Activated T-cell treated with anti-CD3 and anti-CD28 coated beads for 4 hours (primary cell): ENCODE results near the gene ERN2.
"Not testable (repeated sequence)": the region's sequence is repeated elsewhere in the genome, so short reads cannot be mapped to it uniquely, and the experiment has no call there.

Source experiments
- DNase-seq: peaks from one replicate; pipeline ENCODE4 v3.0.0-alpha.2; 2020

Gene ERN2

DNA sequence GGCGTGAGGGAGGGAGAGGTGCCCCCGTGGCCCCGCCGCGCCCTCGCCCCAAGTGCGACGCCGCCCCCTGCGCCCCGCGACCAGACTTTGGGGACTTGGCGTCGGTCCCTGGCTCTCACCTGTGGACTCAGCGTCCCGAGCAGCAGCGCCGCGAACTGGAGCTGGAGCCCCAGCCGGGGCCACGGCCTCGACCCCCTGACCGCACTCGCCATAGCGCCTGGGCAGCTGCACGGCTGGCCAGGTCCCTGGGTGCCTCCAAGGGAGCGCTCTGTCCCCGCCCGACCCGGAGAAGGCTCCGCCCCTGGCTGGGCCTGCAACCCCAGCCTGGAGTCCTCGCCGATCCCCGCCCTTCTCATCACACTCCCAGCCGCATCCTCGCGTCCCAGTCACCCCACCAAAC is at the start of gene ERN2:
Gene ERN2, minus strand, starts transcription at position 247 of the 400 bp plus-strand sequence. Its CDS starts 35 bp downstream, at position 212.
- DNase-seq = no peak

DNA sequence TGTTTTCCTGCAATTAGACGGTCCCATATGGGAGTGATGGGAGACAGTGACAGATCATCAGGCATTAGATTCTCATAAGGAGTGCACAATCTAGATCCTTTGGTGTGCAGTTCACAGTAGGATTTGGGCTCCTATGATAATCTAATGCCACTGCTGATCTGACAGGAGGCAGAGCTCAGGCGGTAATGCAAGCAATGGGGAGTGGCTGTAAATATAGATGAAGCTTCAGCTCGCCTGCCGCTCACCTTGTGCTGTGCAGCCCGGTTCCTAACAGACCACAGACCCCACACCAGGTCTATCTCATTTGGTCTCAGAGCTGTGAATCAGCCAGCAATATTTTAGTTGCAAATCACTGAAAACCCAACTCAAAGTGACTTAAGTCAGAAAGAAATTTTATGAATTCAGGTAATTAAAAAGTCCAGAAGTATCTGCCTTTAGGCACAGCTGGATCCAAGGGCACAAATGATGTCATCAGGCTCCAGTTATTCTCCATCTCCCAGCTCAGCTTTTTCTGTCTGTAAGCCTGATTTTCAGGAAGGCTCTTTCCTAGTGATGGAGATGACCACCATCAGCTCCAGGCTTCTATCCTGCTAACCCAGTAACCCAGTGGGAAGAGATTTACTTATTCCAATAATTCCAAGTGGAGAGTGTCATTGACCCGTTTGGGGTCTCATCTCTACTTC is 45.1 kb upstream of the ERN2 start:
- DNase-seq = no peak

DNA sequence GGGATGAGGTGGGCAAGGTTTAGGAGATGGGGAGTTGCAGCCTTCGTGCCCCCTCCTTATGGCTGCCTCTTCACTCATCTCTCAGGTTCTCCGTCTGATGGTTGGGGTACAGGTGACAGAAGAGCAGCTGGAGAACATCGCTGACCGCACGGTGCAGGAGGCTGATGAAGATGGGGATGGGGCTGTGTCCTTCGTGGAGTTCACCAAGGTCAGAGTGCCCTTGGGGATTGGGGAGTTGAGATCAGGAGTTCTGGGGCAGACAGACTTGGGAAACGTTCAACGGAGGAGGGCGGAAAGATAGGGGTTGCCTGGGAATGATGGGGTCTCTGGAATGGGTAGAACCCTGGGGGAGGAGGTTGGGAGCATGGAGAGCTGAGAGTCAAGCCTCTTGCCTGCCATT is 44.1 kb upstream of the ERN2 start:
- no peak for DNase-seq

DNA sequence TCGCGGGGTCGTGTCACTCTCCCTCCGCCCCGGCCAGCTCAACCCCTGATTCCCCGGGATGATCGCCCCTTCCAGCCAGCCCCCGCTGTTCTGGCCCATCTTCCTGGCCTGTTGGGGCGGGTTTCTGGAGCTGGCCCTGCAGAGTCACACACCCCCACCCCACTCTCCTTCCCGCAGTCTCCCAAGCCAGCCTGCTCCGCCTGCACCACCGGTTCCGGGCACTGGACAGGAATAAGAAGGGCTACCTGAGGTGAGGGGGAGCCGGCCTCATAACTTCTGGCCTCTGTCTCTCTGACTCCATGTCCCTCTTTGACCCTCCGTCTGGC is 42.4 kb upstream of the ERN2 start:
- DNase-seq = no peak

GRCh38 chr16:23754594-23755483 is 41.8 kb upstream of the ERN2 start, which contains the start of gene CHP2:
CHP2 (plus strand) TSS chr16:23755026; CDS start chr16:23755050, 24 bp downstream.
- no peak for DNase-seq

DNA sequence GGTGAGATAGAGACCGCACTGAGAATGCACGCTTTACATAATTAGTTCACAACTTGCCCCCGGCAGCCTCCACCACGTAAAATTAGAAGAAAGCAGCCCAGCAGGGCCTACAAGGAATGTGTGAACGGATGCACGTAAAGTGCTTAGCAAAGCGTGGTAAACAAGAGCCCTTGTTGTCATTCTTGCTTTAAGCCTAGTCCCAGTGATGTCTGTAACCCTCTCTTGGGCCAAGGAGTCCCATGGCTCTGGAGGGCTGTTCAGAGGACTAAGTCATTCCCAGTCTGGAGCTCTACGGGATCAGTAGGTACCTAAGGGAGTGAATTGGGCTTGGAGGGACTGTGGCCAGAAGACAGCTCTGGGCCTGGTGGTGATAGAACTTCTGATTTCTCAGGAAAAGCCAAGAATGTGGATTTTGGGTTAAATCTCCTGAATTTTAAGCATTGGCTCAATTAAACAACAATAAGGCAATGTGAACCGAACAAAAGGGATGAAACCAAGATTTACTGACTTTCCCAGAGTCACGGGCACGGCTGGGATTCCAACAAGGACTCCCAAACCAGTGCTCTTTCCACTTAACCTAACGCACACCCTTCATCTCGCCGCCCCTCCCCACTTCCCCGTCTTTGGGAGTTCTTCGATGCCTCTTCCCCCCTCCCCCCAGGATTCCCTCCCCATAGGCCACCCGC is 41.0 kb upstream of the ERN2 start:
- DNase-seq = no peak

DNA sequence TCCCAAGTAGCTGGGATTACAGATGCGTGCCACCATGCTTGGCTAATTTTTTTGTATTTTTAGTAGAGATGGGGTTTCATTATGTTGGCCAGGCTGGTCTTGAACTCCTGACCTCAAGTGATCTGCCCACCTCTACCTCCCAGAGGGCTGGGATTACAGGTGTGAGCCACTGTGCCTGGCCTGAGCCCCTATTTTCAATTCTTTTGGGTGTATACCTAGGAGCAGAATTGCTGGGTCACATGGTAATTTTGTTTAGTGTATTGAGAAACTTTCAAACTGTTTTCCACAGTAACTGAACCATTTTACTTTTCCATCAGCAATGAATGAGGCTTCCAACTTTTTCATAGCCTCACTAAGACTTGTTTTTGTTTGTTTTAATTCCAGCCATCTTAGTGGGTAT is 38.0 kb upstream of the ERN2 start:
- DNase-seq = not testable (repeated sequence)

- no peak for DNase-seq
These were observed 35.6 kb upstream of the ERN2 start for GRCh38 chr16:23748630-23749029.

GRCh38 chr16:23745263-23745662 is 32.2 kb upstream of the ERN2 start:
- no peak for DNase-seq

- DNase-seq = no peak
These were observed 29.7 kb upstream of the ERN2 start for GRCh38 chr16:23742766-23743165.

DNA sequence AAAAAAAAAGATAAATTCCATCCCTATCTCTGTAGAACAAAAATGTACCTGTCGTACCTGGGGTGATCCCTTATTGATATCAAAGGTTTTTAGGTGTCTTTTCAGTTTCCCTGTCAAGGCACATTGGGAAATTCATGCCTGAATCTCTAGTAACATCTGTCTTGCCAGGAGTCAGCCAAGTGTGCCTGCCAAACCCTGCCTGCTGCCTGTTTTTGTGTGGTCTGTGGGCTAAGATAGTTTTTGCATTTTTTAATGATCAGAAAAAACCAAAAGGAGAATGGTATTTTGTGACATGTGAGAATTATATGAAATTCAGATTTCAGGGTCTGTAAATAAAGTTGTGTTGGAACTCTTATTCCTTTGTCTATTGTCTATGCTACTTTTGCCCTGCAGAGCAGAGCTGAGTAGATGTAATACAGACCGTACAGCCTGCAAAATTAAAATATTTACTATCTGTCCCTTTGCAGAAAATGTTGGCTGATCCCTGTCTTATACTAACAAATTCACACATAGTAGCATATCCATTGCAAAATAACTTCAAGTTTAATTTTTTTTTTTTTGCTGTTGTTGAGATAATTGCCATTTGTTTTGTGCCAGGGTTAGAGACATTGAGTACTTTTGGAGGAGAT is 28.8 kb upstream of the ERN2 start:
- DNase-seq = no peak

DNA sequence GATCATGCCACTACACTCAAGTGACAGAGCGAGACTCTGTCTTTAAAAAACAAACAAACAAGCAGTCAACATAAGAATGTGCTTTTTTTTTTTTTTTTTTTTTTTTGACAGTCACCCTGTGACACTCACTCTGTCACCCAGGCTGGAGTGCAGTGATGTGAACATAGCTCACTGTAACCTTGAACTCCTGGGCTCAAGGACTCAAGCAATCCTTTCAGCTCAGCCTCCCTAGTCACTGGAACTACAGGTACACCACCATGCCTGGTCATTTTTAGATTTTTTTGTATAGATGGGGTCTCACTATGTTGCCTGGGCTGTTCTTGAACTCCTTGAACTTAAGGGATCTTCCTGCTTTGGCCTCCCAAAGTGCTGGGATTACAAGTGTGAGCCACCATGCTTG is 26.5 kb upstream of the ERN2 start:
- DNase-seq = no peak

GRCh38 chr16:23737423-23738028 is 24.5 kb upstream of the ERN2 start:
- not testable (repeated sequence) for DNase-seq

DNA sequence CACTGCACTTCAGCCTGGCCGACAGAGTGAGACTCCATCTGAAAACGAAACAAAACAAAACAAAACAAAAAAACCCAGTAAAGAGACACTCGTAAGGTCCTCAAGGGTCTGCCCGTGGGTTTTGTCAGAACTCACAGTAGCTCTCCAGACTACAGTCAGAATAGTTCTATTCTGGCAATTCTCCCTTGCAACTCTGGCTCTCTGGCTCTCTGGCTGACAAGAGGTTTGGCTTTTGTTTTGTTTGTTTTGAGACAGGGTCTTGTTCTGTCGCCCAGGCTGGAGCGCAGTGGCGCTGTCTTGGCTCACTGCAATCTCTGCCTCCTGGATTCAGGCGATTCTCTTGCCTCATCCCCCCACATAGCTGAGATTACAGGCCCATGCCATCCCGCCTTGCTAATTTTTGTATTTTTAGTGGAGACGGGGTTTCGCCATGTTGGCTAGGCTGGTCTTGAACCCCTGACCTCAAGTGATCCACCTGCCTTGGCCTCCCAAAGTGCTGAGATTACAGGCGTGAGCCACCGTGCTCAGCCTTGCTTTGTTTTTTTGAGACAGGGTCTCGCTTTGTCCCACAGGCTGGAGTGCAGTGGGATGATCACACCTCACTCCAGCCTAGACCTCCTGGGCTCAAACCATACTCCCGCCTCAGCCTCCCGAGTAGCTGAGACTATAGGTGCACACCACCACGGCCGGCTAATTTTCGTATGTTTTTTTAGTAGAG is 21.3 kb upstream of the ERN2 start:
- DNase-seq = no peak

- DNase-seq = no peak
These were observed 16.7 kb upstream of the ERN2 start for GRCh38 chr16:23729503-23730424.

GRCh38 chr16:23728112-23728477 is 15.1 kb upstream of the ERN2 start:
- DNase-seq = no peak

DNA sequence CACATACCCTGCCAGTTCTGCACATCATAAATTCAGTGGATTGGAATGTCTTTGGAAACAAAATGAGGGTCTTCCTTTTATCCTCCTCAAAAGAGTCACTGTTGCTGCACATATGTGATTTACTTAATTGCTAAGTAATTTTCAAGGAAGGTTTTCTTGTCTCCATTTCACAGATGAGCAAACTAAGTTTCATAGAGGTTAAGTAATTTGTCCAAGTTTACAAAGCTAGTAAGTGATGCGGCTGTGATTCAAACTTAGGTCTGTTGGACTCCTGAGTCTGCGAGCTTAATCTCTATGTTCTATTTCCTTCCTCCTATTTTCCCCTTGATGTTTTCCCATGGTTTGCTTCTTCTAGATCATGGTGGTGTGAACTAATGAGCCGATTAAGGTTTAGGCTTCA is 13.7 kb upstream of the ERN2 start:
- no peak for DNase-seq

GRCh38 chr16:23724785-23725131 is 11.7 kb upstream of the ERN2 start:
- DNase-seq = no peak

GRCh38 chr16:23724096-23724784 is 11.2 kb upstream of the ERN2 start:
- DNase-seq = no peak

- DNase-seq = not testable (repeated sequence)
These were observed 9.7 kb upstream of the ERN2 start for GRCh38 chr16:23722613-23723240.
